Activated T-cell treated with anti-CD3 and anti-CD28 coated beads for 4 hours (primary cell): Measurements from ENCODE around the gene HRH3.

Experiments
- DNase-seq: peaks from one replicate; pipeline ENCODE4 v3.0.0-alpha.2; 2020

HRH3 gene

DNA sequence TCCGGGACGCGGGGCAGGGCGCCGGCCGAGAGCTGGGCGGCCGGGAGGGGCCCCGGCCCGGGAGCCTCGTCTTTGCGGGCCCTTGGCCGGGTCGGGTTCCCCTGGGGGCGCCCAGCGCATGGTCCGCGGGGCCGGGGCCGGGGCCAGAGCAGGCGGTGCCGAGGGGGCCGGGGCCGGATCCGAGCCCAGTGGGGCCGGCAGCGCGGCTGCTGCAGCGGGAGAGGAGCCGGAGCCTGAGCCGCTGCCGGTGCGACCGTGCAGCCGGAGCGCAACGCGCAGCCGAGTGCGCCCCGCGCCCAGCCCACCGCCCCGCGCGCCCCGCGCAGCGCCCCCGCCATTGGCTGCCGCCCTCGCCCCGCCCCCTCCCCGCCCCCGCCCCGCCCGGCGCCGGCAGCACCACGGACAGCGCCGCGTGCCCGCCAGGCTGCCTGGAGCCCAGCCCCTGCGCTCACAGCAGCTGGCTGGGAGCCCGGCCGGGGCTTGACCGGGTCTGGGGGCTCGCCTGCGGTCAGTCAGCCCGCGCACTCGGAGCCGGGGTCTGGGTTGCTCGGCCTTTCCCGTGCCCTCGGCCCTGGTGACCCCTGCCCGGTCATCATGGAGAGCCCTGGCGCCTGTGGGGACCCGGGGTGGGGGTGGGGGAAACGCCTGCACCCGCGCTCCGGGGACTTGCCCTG lies at the start of gene HRH3:
Gene HRH3, minus strand, starts transcription at position 287 of the 674 bp plus-strand sequence. CDS start 308 bp downstream, outside the sequence.
- DNase-seq, result no peak

- DNase-seq, result no peak
Measured at GRCh38 chr20:62269871-62270270, 49.8 kb upstream of the HRH3 start.

DNA sequence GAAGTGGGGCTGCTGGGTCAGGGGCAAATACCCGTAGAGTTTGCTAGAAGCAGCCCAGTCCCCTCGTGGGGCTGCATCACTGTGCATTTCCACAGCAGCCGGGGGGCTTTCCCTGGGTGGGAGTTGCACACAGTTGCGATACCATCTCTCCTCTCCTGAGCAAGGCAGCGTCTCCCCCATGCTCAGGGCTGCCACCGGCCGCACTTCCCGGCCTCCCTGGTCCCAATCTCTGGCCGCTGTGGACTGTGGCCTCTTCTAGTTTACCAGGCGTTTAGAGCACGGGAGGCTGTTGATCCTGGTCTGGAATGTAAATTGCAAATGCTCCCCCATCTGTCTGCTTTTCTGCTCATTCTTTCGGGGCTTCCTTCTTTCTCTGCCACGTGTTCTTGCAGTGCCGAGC lies 49.3 kb upstream of the HRH3 start:
- DNase-seq, result no peak

GRCh38 chr20:62268228-62268900 lies 48.3 kb upstream of the HRH3 start:
- DNase-seq, result no peak

DNA sequence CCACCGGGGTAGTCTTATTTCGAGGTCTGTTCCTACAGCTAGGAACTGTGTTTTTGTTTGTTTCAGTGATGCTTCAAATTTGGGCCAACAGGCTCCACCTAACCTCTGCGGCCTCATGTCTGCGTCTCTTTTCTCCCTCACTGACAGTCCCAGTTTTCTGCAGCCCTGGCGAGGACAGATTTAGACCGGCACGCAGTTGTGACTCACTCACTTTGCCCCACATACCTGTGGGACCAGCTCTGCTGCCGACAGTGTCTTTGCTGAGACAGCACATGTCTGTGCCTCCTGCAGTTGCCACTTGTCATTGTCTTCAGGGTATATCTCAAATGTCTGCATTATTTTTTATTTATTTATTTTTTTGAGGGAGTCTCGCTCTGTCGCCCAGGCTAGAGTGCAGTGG lies 47.5 kb upstream of the HRH3 start:
- no peak for DNase-seq

- no peak for DNase-seq
Measured at GRCh38 chr20:62266851-62267250, 46.8 kb upstream of the HRH3 start.

GRCh38 chr20:62266340-62266739 lies 46.3 kb upstream of the HRH3 start:
- DNase-seq, result no peak

- no peak for DNase-seq
Measured at GRCh38 chr20:62265365-62265764, 45.3 kb upstream of the HRH3 start.

GRCh38 chr20:62263396-62263795 lies 43.3 kb upstream of the HRH3 start:
- no peak for DNase-seq

GRCh38 chr20:62262064-62262463 lies 42.0 kb upstream of the HRH3 start:
- no peak for DNase-seq

- DNase-seq, result no peak
Measured at GRCh38 chr20:62259294-62259565, 39.2 kb upstream of the HRH3 start.

- no peak for DNase-seq
Measured at GRCh38 chr20:62258499-62259293, 38.6 kb upstream of the HRH3 start.

DNA sequence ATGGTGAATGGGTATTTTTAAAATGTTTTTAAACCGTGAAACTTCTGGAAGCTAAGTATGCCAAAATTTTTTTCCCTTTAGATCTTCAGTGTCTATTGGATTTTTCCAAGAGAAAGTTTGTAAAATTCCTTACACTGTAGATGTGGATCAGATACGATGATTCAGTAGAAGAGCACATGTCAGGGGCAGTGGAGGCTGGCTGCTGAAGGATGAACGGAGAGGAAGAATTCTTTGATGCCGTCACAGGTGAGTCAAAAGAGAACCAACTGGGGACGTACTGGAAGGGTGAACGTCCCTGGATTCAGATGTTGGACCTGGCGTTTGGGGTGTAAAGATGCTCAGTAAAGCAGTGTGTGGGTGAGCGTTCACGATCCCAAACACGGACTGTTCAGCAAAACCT lies 35.9 kb upstream of the HRH3 start:
- no peak for DNase-seq

DNA sequence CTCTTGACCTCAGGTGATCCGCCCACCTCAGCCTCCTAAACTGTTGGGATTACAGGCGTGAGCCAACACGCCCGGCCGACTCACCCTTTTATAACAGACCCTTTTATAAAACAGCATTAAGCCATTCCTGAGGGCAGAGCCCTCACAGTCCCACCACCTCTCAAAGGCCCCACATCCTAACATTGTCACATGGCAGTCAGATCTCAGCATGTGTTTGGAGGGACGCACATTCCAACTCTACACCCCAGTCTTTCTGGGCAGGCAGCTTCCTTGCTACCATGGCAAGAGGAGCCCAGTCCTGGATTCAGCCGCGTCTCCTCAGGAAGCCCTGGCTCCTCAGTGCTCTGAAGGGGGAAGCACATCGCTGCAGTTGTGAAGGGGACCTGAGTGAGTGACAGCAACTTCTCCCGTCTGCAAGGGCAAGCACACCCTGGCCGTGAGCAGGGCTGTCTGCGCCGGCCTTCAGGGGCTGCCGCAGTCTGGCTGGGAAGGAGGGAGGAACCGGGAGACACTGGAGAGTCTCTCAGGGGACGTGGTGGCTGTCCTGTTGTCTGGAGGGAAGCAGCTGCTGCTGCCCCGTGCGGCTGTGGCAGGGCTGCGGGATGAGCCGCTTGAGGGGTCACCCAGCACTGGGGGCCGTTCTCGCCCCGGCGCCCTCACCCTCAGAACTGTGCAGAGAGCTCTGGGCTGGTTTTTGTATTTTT lies 34.1 kb upstream of the HRH3 start:
- no peak for DNase-seq

GRCh38 chr20:62253398-62253797 lies 33.3 kb upstream of the HRH3 start:
- DNase-seq, result no peak

DNA sequence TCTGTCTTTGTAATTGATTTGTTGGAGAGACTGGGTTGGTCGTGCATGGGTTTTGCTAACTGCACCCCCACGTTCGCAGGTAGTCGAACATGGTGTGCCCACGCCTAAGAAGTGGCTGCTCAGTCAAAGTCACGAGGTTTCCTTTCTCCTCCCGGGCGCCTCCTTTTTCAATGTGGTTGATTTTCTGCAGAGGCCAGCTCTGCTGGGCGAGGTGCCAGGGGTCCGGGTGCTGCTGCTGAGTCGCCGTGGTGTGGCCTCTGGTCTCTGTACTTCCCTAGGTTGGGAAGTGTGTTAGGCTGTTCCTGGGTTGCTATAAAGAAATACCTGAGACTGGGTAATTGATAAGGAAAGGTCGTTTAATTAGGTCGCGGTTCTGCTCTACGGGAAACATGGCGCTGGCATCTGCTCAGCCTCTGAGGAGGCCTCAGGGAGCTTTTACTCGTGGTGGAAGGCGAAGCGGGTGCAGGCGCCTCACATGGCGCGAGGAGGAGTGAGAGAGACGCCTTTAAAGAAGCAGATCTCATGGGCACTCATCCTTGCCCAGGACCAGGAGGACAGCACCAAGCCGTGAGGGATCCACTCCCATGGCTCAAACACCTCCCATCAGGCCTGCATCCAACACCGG lies 32.4 kb upstream of the HRH3 start:
- no peak for DNase-seq

GRCh38 chr20:62248890-62249560 lies 28.9 kb upstream of the HRH3 start:
- no peak for DNase-seq

- no peak for DNase-seq
Measured at GRCh38 chr20:62246872-62247652, 27.0 kb upstream of the HRH3 start.

- no peak for DNase-seq
Measured at GRCh38 chr20:62246431-62246830, 26.4 kb upstream of the HRH3 start.

- DNase-seq, result no peak
Measured at GRCh38 chr20:62245911-62246280, 25.8 kb upstream of the HRH3 start.

- DNase-seq, result no peak
Measured at GRCh38 chr20:62244644-62245108, 24.6 kb upstream of the HRH3 start.
